ENCODE measurements around the gene SH3BP4. TPM values are rescaled to one million over a fixed set of nuclear protein-coding genes. Genes with fewer than 3 reads are reported as not detected.
A peak's percentile ranks its signal among the peaks of the same experiment; 100 is the strongest.

Gene SH3BP4
- total RNA-seq, 1 experiment from 2014 or later, result 93.8 TPM

DNA sequence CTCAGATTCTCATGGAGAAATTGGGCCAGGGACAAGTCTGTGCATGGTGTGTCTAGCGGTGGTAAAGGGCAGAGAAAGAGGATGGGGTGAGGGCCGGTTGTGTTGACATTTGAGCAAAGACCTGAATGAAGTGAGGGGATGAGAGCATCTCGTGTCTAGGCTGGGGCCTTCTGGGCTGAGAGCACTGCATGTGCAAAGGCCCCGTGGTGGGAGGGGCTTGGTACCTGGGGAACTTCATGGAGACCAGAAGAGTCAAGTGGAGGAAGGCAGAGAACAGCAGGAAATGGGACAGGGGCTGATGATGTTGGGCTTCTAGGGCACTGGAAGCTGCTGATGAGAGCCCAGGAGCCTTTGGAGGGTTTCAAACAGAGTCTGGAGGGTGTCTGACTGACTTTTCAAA is 76.8 kb downstream of the SH3BP4 start:
- H3K56ac ChIP-seq (ENCODE audit: insufficient read length, low read depth, low read length), result no peak overlapping the region
- H3K4me3 Mint-ChIP-seq, result no peak overlapping the region
- peaks cover 4% of the 10 kb centered on the region; the same call in 1 of the 2 replicates for H3K79me2 ChIP-seq (ENCODE audit: insufficient read depth, low read length)

More for the DNA sequence above, 76.8 kb downstream of the SH3BP4 start:
- Histone ChIP-seq H3K14ac (ENCODE audit: insufficient read depth, low read length) (no peak overlapping the region), H3K4me2 (ENCODE audit: insufficient read depth, insufficient read length, low read length) (no peak overlapping the region), H3K23me2 (ENCODE audit: insufficient read length, low read depth, low read length, poor library complexity, severe bottlenecking) (no peaks in the 10 kb centered on the region), H2BK20ac (ENCODE audit: low read depth, low read length, poor library complexity, severe bottlenecking) (no peak overlapping the region), H3K9me3 (ENCODE audit: control insufficient read depth, low read depth, low read length) (no peaks in the 10 kb centered on the region), H3K23ac (ENCODE audit: insufficient read length, low read depth, low read length) (no peak overlapping the region), H4K5ac (ENCODE audit: insufficient read length, low read depth, low read length) (no peak overlapping the region), H3K4ac (ENCODE audit: low read depth, low read length) (no peak overlapping the region), H3K27me3 (ENCODE audit: insufficient read depth, low read length) (no peaks in the 10 kb centered on the region), H3K79me1 (ENCODE audit: insufficient read depth, low read depth, low read length, poor library complexity, severe bottlenecking) (peaks cover 8% of the 10 kb centered on the region), H4K8ac (replicated peaks; ENCODE audit: insufficient read length, low read depth, low read length) (no peak overlapping the region), H2AFZ (ENCODE audit: low read length) (no peak overlapping the region), H2BK120ac (ENCODE audit: low read depth, low read length, poor library complexity, severe bottlenecking) (no peak overlapping the region), H3K4me1 (ENCODE audit: insufficient read depth, low read length) (peaks cover 4% of the 10 kb centered on the region; the same call in 1 of the 2 replicates), H3K9ac (ENCODE audit: extremely low read depth, insufficient read length, low read length) (no peak overlapping the region), H3T11ph (ENCODE audit: low read length) (no peak overlapping the region), H4K20me1 (ENCODE audit: control insufficient read depth, insufficient read depth, insufficient read length) (no peaks in the 10 kb centered on the region), H4K91ac (ENCODE audit: insufficient read length, low read depth, low read length) (no peak overlapping the region), H3K18ac (ENCODE audit: insufficient read length, low read depth, low read length) (no peak overlapping the region), H2BK15ac (ENCODE audit: low read depth, low read length) (no peak overlapping the region), H3K27ac (ENCODE audit: insufficient read length, low read depth, low read length) (no peak overlapping the region), H2AK5ac (ENCODE audit: insufficient read length, low read length) (no peak overlapping the region), H2BK5ac (ENCODE audit: insufficient read length, low read length) (no peak overlapping the region), H2BK12ac (ENCODE audit: insufficient read length, low read depth, low read length) (no peak overlapping the region)
- no CpG with 5 or more reads among the region's 4 CpGs for WGBS (ENCODE audit: extremely low coverage, insufficient read length, low lambda C conversion rate)
- DNase-seq, result no peak
- Mint-ChIP-seq H3K4me1 (peaks cover 62% of the 10 kb centered on the region in 2 experiments), H3K27ac (peak overlapping the region; percentile 24 to 45 (median 26); a peak in 5 of 7 replicates), H3K9me3 (no peaks in the 10 kb centered on the region), H3K36me3 (ENCODE audit: insufficient read depth in 1 of 3, low read depth in 3 of 3) (peaks cover 4 to 18% (median 16%) of the 10 kb centered on the region in 3 experiments; a peak in 6 of 7 replicates), H3K27me3 (ENCODE audit: low read depth) (no peaks in the 10 kb centered on the region)
- TF ChIP-seq, protein P1, sequence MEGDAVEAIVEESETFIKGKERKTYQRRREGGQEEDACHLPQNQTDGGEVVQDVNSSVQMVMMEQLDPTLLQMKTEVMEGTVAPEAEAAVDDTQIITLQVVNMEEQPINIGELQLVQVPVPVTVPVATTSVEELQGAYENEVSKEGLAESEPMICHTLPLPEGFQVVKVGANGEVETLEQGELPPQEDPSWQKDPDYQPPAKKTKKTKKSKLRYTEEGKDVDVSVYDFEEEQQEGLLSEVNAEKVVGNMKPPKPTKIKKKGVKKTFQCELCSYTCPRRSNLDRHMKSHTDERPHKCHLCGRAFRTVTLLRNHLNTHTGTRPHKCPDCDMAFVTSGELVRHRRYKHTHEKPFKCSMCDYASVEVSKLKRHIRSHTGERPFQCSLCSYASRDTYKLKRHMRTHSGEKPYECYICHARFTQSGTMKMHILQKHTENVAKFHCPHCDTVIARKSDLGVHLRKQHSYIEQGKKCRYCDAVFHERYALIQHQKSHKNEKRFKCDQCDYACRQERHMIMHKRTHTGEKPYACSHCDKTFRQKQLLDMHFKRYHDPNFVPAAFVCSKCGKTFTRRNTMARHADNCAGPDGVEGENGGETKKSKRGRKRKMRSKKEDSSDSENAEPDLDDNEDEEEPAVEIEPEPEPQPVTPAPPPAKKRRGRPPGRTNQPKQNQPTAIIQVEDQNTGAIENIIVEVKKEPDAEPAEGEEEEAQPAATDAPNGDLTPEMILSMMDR (conservative IDR thresholded peaks at IDR 0.05), result no peak
